Skeletal muscle satellite cell (primary cell): ENCODE measurements around the gene PPP2R5D.
"Not testable (repeated sequence)": the region's sequence is repeated elsewhere in the genome, so short reads cannot be mapped to it uniquely, and the experiment has no call there.

ENCODE experiments used
- H3K27me3 ChIP-seq: 2 replicates; pipeline ENCODE4 v1.7.0; 2013; ENCODE audit warnings: low read length; ENCODE audit not compliant: control insufficient read depth, insufficient read depth
- H3K36me3 ChIP-seq: 2 replicates; pipeline ENCODE4 v1.7.0; 2013; ENCODE audit warnings: mild to moderate bottlenecking, control low read depth, low read length; ENCODE audit not compliant: insufficient read depth
- H3K4me1 ChIP-seq: 2 replicates; pipeline ENCODE4 v1.7.0; 2013; ENCODE audit warnings: low read length; ENCODE audit not compliant: control insufficient read depth, insufficient read depth
- H3K4me2 ChIP-seq: 2 replicates; pipeline ENCODE4 v1.7.0; 2013; ENCODE audit warnings: mild to moderate bottlenecking, low read length
- H3K4me3 ChIP-seq: 2 replicates; pipeline ENCODE4 v1.7.0; 2013; ENCODE audit warnings: low read length
- H3K9ac ChIP-seq: 2 replicates; pipeline ENCODE4 v1.7.0; 2013; ENCODE audit warnings: mild to moderate bottlenecking, low read depth, low read length, moderate library complexity
- H3K9me3 ChIP-seq: replicated peaks from 2 replicates; pipeline ENCODE4 v1.7.0; 2013; ENCODE audit warnings: mild to moderate bottlenecking, control low read depth, low read length

Gene PPP2R5D

DNA sequence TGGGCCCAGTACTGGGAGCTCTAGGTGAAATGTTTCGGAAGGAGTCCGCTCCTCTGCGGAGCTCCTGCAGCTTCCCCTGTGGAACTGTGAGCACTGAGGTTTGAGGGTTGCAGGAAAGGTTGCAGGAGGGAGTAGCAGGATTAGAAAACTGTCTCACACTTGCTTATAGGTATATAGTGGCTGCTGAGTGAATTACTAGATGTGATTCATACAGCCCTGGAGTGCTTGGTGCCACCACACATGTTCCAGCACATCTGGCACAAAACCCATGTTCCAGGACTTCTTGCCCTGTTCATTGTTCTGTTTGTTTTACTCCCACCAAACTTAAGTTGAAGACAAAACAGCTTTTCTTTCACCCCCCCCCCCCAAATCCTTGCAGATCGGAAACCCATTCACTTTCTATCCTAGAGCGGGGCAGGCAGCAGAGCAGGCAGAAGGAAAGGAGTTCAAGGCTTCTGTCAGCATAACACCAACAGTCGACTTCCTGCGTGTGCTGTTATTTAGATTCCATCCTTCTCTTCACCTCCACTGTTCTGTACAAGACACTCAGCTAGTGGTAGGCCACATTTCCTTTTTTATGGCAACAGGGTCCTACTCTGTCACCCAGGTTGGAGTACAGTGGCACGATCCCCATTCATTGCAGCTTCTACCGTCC lies 4.7 kb upstream of the PPP2R5D start:
- peak overlapping the region; percentile 84 for H3K4me3 ChIP-seq
- no peaks in the 10 kb centered on the region for H3K27me3 ChIP-seq
- H3K4me2 ChIP-seq: peak overlapping the region; percentile 88
- H3K9ac ChIP-seq: peak overlapping the region; percentile 89
- peaks cover 21% of the 10 kb centered on the region for H3K4me1 ChIP-seq
- H3K36me3 ChIP-seq: no peaks in the 10 kb centered on the region
- H3K9me3 ChIP-seq: no peaks in the 10 kb centered on the region

DNA sequence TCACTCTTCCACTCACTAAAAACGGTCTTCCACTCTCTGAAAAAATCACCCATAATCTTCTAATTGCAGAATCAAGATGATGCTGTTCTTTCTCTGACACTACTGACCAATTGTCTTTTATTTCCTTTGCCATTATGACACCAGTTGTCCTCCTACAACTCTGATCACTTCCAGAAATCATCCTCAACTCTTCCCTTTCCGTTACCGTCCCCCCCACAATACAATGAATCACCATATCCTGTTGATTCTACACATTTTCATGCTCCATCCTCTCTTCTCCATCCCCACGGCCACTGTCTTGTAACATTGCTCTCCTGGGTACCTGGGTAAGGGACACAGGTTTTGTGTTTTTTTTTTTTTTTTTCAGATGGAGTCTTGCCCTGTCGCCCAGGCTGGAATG lies 2.5 kb upstream of the PPP2R5D start:
- H3K36me3 ChIP-seq: no peaks in the 10 kb centered on the region
- no peaks in the 10 kb centered on the region for H3K9me3 ChIP-seq
- H3K4me1 ChIP-seq: peaks cover 36% of the 10 kb centered on the region
- H3K27me3 ChIP-seq: no peaks in the 10 kb centered on the region
- H3K4me2 ChIP-seq: no peak overlapping the region
- no peak overlapping the region for H3K9ac ChIP-seq
- no peak overlapping the region for H3K4me3 ChIP-seq

DNA sequence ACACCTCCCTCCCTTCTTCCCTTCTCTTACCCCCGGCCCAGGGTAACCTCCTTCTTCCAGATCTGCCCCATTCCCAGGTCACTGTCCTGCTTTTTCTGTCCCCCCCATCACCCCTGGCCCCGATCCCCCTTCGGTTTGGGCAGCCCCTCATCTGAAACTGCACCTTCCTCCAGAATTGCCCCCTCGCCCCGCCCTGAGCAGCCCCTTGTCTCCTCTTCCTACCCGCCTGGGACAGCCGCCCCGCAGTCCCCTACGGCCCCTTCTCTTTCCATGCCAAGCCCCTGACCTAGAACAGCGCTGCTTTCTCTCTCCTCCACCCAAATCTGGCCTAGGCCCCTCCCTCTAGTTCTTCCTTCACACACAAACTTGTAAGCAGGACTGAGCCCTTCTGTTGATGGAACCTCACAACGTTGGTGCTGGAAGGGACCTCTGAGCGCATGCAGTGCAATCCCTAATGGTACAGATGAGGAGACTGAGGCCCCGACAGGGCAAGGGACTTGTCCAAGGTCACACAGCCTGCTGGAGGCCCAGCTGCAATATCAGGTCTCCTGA lies 630 bp downstream of the PPP2R5D start:
- peaks cover 42% of the 10 kb centered on the region for H3K4me1 ChIP-seq
- H3K36me3 ChIP-seq: peaks cover 11% of the 10 kb centered on the region
- no peaks in the 10 kb centered on the region for H3K9me3 ChIP-seq
- H3K4me3 ChIP-seq: peak overlapping the region; percentile 90
- no peaks in the 10 kb centered on the region for H3K27me3 ChIP-seq
- H3K9ac ChIP-seq: peak overlapping the region; percentile 88
- H3K4me2 ChIP-seq: peak overlapping the region; percentile 95

DNA sequence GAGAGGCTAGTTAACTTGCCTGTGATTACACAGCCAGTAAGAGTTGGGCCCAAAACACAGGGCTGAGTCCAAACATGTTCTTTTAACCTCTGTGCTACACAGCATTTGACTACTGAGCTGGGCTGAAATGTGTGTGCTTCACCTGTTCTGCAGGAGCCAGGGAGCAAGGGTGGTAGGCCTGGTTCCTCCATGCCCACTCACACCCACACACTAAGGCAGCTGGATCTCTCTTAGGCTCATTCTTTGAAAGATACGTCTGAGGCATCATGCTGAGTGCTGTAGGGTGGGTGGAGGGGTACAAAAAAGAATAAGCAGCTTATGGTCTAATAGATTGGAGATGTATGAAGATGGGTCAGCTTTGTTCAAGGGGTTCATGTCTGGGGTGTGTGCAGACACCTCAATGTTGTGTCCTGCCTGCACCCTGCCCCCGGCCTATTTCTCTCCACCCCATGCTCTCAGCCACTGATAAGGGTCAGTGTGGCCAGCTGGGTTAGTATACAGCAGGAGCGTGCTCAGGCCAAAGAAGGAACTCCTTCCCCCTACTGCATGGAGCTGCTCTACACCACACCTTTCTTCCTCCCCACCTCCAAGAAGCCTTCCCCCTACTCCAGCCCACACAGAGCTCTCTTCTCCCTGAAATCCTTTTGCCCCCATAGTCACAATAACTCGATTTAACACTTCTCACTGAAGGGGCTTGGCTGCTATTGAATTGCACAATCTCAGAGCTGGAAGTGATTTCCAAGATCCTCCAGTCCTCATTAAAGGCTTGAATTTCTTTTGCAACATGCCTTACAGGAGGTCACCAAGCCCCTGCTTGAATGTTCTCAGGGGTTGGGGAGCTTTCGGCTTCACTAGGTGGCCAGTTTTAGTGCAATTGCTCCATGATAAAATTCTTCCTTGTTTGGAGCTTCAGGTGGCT lies 3.4 kb downstream of the PPP2R5D start:
- H3K9me3 ChIP-seq: no peaks in the 10 kb centered on the region
- H3K27me3 ChIP-seq: no peaks in the 10 kb centered on the region
- H3K36me3 ChIP-seq: peaks cover 26% of the 10 kb centered on the region
- no peak overlapping the region for H3K9ac ChIP-seq
- H3K4me3 ChIP-seq: no peak overlapping the region
- no peak overlapping the region for H3K4me2 ChIP-seq
- peaks cover 40% of the 10 kb centered on the region for H3K4me1 ChIP-seq

DNA sequence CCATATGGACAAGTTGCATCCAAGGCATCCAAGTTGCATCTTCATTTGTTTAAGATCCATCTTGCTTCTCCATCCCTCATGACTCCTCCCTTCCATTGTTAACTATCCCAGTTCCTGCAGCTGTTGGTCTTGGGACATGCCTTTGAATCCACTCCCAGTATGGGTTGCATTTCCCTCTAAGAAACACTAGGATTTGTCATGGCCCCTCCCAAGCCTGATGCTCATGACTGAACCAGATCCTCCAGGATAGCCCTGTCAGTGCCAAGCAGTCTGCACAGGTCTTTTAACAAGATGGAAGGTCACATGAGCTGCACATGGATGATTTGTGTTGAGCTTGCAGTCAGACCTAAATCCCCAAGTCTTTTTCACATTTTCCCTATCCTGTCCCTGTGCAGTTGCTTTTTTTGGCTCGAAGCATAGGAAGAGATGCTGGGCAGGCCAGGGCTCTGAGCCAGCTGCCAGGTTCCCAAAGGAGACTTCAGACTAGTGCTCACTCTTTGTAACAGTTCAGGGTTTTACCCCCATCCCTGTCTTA lies 4.2 kb downstream of the PPP2R5D start:
- Histone ChIP-seq H3K36me3 (peaks cover 26% of the 10 kb centered on the region), H3K9ac (no peak overlapping the region), H3K9me3 (no peaks in the 10 kb centered on the region)

DNA sequence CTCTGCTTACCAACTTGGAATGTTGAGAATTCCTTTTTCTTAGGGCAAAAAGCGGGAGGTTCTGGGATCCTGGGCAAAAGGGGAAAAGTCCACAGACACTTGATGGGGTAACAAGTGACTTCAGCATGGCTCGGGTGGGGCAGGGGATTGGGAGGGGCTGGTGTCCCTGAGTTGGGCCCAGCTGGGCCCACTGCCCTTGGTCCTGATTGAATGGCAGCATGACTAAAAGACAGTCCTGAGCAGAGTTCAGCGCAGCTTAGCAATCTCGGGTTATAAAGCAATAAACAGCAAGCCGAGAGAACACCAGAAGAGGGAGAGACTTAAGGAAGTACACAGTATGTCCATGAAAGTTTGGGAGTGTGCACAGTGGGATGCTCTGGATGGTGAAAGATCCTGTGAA lies 5.6 kb downstream of the PPP2R5D start:
- no peak overlapping the region for H3K4me3 ChIP-seq
- H3K9ac ChIP-seq: no peak overlapping the region
- H3K36me3 ChIP-seq: peaks cover 26% of the 10 kb centered on the region
- no peaks in the 10 kb centered on the region for H3K27me3 ChIP-seq
- H3K4me2 ChIP-seq: no peak overlapping the region
- H3K4me1 ChIP-seq: peaks cover 35% of the 10 kb centered on the region
- no peaks in the 10 kb centered on the region for H3K9me3 ChIP-seq

More for the DNA sequence above, 4.2 kb downstream of the PPP2R5D start:
- H3K4me3 ChIP-seq: no peak overlapping the region
- H3K4me1 ChIP-seq: peaks cover 40% of the 10 kb centered on the region
- H3K4me2 ChIP-seq: no peak overlapping the region
- H3K27me3 ChIP-seq: no peaks in the 10 kb centered on the region

GRCh38 chr6:42993445-42993844 lies 9.1 kb downstream of the PPP2R5D start:
- peaks cover 4% of the 10 kb centered on the region for H3K4me1 ChIP-seq
- no peak overlapping the region for H3K4me2 ChIP-seq
- H3K9me3 ChIP-seq: no peaks in the 10 kb centered on the region
- H3K36me3 ChIP-seq: peaks cover 21% of the 10 kb centered on the region
- no peak overlapping the region for H3K9ac ChIP-seq
- no peak overlapping the region for H3K4me3 ChIP-seq
- no peaks in the 10 kb centered on the region for H3K27me3 ChIP-seq

DNA sequence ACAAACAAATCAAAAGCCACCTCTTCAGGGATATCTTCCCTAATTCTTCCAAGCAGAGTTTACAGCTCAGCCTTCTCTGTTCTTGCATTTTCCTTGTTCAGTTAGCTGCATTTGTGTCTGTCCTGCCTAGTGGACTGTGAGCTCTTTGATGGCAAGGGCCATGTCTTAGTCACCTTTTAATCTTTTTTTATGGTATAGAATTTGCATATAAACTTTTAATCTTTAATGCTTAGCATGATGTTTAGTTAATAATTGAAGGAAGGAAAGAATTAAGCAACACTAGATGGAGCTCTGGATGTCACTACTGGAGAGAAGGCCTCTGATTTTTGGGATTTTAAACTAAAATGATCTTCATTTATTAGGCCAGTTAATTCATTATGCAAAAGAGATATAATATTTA lies 12.1 kb downstream of the PPP2R5D start:
- no peaks in the 10 kb centered on the region for H3K4me1 ChIP-seq
- H3K9ac ChIP-seq: no peak overlapping the region
- no peaks in the 10 kb centered on the region for H3K27me3 ChIP-seq
- no peak overlapping the region for H3K4me3 ChIP-seq
- no peak overlapping the region for H3K4me2 ChIP-seq
- no peaks in the 10 kb centered on the region for H3K9me3 ChIP-seq
- H3K36me3 ChIP-seq: peaks cover 3% of the 10 kb centered on the region

DNA sequence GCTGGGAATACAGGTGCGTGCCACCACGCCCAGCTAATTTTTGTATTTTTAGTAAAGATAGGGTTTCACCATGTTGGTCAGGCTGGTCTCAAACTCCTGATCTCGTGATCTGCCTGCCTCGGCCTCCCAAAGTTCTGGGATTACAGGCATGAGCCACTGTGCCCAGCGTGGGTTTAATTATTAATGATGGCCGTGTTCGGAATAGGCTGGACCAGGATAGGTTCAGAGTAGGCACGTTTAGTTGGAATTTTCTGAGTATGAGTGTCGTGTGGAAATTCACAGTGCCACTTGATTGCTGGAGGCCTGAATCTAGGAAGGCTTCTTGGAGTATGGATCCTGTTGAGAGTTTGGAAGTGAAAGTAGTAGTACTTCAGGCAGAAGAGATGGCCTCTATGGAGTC lies 13.8 kb downstream of the PPP2R5D start:
- H3K4me3 ChIP-seq, H3K4me1 ChIP-seq, H3K4me2 ChIP-seq, H3K27me3 ChIP-seq, H3K9ac ChIP-seq, H3K9me3 ChIP-seq, H3K36me3 ChIP-seq: not testable (repeated sequence)

DNA sequence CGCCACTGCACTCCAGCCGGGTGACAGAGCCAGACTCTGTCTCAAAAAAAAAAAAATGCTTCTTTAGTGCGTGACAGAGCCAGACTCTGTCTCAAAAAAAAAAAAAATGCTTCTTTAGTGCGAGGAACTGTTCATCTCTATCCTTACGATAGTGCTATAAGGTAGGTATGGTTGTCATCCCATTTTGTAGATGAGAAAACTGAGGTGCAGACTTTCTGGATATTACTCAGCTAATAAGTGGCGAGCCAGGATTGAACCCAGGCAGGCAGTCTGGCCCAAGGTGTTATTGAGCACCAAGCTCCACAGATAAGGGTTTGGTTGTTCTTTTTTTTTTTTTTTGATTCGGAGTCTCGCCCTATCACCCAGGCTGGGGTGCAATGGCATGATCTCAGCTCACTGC lies 17.5 kb downstream of the PPP2R5D start:
- no peaks in the 10 kb centered on the region for H3K4me1 ChIP-seq
- H3K4me2 ChIP-seq: no peak overlapping the region
- no peak overlapping the region for H3K4me3 ChIP-seq
- H3K36me3 ChIP-seq: peaks cover 9% of the 10 kb centered on the region
- H3K9me3 ChIP-seq: no peaks in the 10 kb centered on the region
- H3K9ac ChIP-seq: no peak overlapping the region
- H3K27me3 ChIP-seq: no peaks in the 10 kb centered on the region

DNA sequence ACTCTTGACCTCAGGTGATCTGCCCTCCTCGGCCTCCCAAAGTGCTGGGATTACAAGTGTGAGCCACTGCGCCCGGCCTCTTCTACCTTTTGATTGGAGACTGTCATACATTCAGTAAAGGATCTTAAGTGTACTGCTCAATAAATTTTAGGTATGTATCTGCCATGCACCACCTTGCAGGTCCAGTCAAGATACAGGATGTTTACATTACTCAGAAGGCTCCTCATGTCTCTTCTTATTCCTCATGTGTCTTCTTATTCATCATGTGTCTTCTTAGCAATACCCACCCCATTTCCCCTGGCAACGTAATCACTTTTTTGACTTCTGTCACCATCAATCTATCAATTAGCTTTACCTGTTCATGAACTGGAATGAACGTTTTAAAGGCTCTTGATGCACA lies 21.5 kb downstream of the PPP2R5D start:
- peaks cover 43% of the 10 kb centered on the region for H3K36me3 ChIP-seq
- H3K27me3 ChIP-seq: no peaks in the 10 kb centered on the region
- no peaks in the 10 kb centered on the region for H3K9me3 ChIP-seq
- no peaks in the 10 kb centered on the region for H3K4me1 ChIP-seq
- no peak overlapping the region for H3K9ac ChIP-seq
- no peak overlapping the region for H3K4me2 ChIP-seq
- H3K4me3 ChIP-seq: no peak overlapping the region
